Measurements from ENCODE around the gene KRT83.

DNA sequence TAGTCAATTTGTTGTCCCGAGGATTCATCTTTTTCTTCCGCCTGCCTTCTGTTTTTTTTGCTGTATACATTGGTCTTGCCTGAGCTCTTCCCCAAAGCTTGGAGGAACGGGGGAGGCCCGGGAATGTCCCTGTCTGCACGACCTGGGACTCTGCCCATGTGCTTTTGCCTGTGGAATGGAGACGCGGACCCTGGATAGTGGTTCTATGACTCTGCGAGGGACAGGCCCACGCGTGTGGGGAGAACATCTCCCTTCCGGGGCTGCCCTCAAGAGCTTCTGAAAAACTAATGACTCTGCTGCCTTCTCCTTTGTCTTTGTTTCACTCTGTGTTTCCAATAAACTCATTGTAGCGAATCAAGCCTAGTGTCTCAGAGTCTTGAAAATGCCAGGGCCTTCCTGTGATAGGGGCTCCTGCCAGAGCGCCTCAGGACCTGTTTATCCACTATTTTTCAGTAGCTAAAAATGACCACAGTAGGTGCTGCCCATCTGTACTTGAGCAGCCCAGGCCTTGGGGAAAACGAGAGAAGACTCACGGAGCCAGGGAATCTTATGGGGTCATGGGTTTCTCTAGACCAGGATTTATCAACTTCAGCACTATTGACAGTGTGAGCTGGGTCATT lies 12.3 kb downstream of the KRT83 start:
- no peak for TF ChIP-seq CTCF (optimal IDR thresholded peaks at IDR 0.05 in 1 of 3, IDR thresholded peaks at IDR 0.05 in 1 of 3, conservative IDR thresholded peaks at IDR 0.05 in 1 of 3; ENCODE audit: extremely low read depth in 1 of 3, insufficient read depth in 2 of 3, low read length in 3 of 3)
- TF ChIP-seq EZH2 (IDR thresholded peaks at IDR 0.05; ENCODE audit: low read length), result no peak
